LNCaP clone FGC (cell line): Measurements from ENCODE around the gene LEPR.

Source experiments
- DNase-seq: peaks from one replicate; pipeline ENCODE4 v3.0.0-alpha.2; 2011; ENCODE audit warnings: low read depth
- H3K4me3 ChIP-seq: 2 replicates; pipeline ENCODE4 v1.5.1; 2011; ENCODE audit warnings: mild to moderate bottlenecking, low read depth, low read length, control low read depth
- CTCF ChIP-seq: IDR thresholded peaks from 2 replicates; pipeline ENCODE4 v1.5.1; 2012; ENCODE audit warnings: mild to moderate bottlenecking; ENCODE audit not compliant: control insufficient read depth, insufficient read depth; ENCODE audit errors: extremely low read depth

Gene LEPR

GRCh38 chr1:65419681-65420589, 533 bp upstream of the LEPR start:
- H3K4me3 ChIP-seq, result peak overlapping the region; percentile 90
- TF ChIP-seq CTCF, result no peak
- peak; percentile 84 for DNase-seq

GRCh38 chr1:65421351-65422025, 1.0 kb downstream of the LEPR start:
- DNase-seq, result no peak
- peak overlapping the region; percentile 90 for H3K4me3 ChIP-seq
- TF ChIP-seq CTCF, result no peak

- DNase-seq, result no peak
- no peak overlapping the region for H3K4me3 ChIP-seq
- no peak for TF ChIP-seq CTCF
Measured at GRCh38 chr1:65422241-65423203, 2.1 kb downstream of the LEPR start.

- TF ChIP-seq CTCF, result no peak
- DNase-seq, result no peak
Measured at GRCh38 chr1:65423884-65424572, 3.6 kb downstream of the LEPR start.

GRCh38 chr1:65424573-65424889, 4.1 kb downstream of the LEPR start:
- DNase-seq, result no peak
- no peak for TF ChIP-seq CTCF
- no peak overlapping the region for H3K4me3 ChIP-seq

More at GRCh38 chr1:65423884-65424572, 3.6 kb downstream of the LEPR start:
- H3K4me3 ChIP-seq, result no peak overlapping the region

- no peak overlapping the region for H3K4me3 ChIP-seq
- no peak for DNase-seq
- TF ChIP-seq CTCF, result no peak
Measured at GRCh38 chr1:65425006-65425405, 4.5 kb downstream of the LEPR start.
